Right ventricle myocardium inferior (tissue), 1 donor: ENCODE results near the gene AMY2A. TPM values are rescaled to one million over a fixed set of nuclear protein-coding genes. Genes with fewer than 3 reads are reported as not detected.
"Not testable (repeated sequence)": the region's sequence is repeated elsewhere in the genome, so short reads cannot be mapped to it uniquely, and the experiment has no call there.

Source experiments
- ATAC-seq: fragments of 200-7000 bp; cut with Tn5 transposase; one replicate; pipeline ENCODE4 v1.9.1; 2020; ENCODE audit warnings: mild to moderate bottlenecking, moderate library complexity
- DNase-seq: peaks from one replicate; pipeline ENCODE4 v3.0.0; 2021; ENCODE audit errors: missing footprints
- intact Hi-C: fragments of 100-400 bp; cut with DNase I; formaldehyde crosslinking; loops from one replicate; pipeline ENCODE4 v1.11.0; 2022
- long read RNA-seq: library from polyadenylated mRNA; unstranded; transcript quantifications from one replicate; pipeline ENCODE4 v2.0.0, GENCODE V29; 2021
- total RNA-seq: library from RNA; stranded (reverse); fragmentation: NEBNext Ultra II Directional; extraction: Animal tissue kit (Norgen Biotek cat#: 25700); gene quantifications from one replicate; pipeline ENCODE4 v1.2.1, GENCODE V29; 2021
- donor health status: DM: no; HTN: yes; CAD: no; lungs with severe emphysema.

The AMY2A gene
- not detected for total RNA-seq
- long read RNA-seq, result 0 reads

DNA sequence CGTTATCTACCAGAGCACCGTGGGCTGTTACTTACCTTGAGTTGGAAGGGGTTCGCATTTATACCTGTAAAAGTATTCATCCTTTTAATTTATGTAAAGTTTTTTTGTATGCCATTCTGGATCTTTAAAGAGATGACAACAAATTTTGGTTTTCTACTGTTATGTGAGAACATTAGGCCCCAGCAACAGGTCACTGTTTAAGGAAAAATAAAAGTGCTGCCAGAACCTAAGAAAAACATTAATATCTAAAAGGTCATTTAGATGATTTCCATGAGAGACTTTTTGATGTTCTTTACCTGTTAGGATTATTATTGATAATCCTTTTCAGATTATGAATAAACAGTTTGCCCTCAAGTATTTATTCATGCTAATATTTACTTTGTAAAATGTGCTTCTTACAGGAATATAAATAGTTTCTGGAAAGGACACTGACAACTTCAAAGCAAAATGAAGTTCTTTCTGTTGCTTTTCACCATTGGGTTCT lies at the start of gene AMY2A:
Gene AMY2A (plus strand): TSS at position 434 of the 484 bp plus-strand sequence. CDS start 14 bp downstream, at position 448.
- DNase-seq, ATAC-seq, intact Hi-C loops: not testable (repeated sequence)

DNA sequence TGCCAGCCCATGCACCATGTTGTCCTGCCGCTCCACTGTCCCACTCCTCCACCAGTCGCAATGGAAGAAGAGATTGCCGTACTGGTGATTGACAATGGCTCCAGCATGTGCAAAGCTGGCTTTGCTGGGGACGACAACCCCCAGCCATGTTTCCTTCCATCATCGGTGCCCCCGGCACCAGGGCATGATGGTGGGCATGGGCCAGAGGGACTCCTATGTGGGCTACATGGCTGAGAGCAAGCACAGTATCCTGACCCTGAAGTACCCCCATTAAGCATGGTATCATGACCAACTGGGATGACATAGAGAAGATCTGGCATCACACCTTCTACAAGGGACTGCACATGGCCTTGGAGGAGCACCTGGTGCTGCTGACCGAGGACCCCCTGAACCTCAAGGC lies 47.7 kb upstream of the AMY2A start:
- intact Hi-C loops, result no loop called here
- ATAC-seq, result no peak
- no peak for DNase-seq

DNA sequence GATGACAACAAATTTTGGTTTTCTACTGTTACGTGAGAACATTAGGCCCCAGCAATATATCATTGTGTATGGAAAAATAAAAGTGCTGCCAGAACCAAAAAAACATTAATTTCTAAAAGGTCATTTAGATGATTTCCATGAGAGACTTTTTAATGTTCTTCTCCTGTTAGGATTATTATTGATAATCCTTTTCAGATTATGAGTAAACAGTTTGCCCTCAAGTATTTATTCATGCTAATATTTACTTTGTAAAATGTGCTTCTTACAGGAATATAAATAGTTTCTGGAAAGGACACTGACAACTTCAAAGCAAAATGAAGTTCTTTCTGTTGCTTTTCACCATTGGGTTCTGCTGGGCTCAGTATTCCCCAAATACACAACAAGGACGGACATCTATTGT lies 45.9 kb upstream of the AMY2A start, which contains the start of gene AMY2B:
Gene AMY2B (plus strand): TSS at position 301 of the 400 bp plus-strand sequence. CDS start 14 bp downstream, at position 315.
- ATAC-seq, DNase-seq, intact Hi-C loops: not testable (repeated sequence)

DNA sequence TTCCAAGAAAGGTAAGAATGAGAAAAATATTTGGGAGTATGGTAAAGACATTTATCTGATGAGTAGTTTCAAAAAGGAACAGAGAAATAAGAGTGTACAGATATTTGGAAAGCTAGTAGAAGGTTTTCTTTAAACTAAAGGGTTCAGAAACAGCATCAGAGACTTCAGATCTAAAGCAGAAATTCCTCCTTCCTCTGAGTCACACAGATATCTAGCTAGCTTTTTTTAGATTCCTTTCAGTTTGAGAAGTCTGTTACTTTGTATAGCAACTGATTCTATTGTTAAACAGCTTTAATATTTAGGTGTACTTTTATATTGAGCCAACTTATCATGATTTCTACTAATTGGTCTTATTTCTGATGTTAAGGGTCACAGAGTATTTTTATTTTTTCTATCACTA lies 41.2 kb upstream of the AMY2A start:
- DNase-seq (no peak), ATAC-seq (no peak)
- intact Hi-C loops, result no loop called here

DNA sequence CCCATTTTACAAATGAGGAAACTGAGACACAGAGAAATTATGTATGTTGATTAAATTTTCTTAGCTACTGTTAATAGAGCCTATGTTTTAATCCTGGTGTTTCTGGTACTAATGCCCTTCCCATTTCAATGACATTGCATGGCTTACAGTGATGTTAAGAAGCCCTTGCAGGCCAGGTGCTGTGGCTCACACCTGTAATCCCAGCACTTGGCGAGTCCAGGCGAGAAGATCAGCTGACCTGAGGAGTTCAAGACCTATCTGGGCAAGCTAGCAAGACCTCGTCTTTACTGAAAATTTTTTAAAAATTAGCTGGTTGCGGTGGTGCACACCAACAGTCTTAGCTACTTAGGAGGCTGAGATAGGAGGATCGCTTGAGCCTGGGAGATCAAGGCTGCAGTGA lies 40.4 kb upstream of the AMY2A start:
- intact Hi-C loops, DNase-seq, ATAC-seq: not testable (repeated sequence)

DNA sequence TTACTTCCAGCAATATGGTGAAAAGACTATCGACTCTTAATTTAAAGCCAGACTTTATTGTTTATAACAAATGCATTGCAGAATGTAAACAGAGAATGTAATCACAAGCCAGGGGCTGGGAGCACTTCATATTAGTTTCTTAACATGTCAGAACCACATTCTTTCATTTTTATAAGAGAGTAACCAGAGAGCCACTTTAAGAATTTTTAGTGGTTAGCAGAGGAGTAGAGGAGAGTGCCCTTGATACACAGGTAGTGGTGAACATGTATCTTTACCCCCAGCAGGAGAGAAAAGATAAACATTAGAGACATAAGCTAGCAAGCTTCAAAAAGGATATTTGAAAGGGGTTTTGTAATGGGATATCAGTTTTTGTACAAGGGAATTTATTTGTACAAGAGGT lies 34.8 kb upstream of the AMY2A start:
- ATAC-seq (no peak), DNase-seq (no peak)
- intact Hi-C loops, result no loop called here

DNA sequence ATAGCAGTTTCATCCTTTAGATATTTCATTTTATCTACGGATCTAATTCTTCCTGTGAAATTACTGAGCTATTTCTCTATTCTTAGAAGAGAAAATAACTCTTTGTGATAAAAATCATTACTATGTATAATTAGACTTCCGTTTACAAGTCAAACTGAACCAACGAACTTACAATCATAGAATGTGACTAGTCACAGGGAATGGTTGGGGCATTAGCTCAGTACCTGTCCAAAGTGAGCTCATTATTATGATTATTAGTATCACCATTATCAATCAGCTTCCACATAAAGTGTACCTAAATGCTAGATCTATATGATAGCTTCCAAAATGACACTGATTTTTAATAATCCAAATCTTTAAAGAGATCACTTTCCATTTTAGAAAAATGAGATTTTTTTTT lies 33.3 kb upstream of the AMY2A start:
- DNase-seq, result no peak
- ATAC-seq, result no peak
- intact Hi-C loops, result no loop called here

DNA sequence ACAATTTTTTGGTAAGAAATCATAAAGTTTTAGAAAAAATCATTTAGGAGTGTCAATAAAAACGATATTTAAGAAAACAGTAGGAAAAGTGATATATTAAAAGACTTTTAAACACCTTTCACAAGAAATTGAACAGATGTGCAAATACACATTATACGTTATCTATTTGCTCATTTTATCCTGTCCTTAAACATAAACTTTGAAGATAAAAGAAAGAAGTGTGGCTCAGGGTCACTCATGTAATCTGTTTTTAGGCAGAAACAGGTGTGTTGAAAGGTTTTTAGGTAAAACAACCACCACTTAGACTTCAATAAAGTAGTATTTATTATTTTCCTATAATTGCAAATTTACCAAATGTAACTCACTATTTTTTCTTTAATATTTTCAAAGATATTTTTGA lies 32.7 kb upstream of the AMY2A start:
- no peak for DNase-seq
- intact Hi-C loops, result no loop called here
- ATAC-seq, result no peak

DNA sequence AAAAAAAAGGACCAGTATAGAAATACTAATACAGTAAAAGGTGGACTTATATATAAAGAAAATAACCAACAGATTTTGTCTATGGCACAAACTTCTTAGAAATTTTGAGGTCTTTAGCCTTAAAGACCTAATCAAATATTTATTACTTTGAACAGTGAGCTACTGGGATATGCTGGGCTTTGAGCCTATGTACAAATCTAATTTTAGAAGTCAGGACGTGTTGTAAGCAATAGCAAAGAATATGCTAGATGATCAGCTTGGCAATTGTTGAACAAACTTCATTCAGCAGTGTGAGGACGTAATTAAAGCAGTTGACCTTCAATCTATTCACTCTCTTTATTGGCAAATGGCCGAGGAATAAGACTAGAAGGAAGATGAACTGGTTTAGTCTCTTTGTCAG lies 14.5 kb upstream of the AMY2A start:
- ATAC-seq, DNase-seq, intact Hi-C loops: not testable (repeated sequence)

DNA sequence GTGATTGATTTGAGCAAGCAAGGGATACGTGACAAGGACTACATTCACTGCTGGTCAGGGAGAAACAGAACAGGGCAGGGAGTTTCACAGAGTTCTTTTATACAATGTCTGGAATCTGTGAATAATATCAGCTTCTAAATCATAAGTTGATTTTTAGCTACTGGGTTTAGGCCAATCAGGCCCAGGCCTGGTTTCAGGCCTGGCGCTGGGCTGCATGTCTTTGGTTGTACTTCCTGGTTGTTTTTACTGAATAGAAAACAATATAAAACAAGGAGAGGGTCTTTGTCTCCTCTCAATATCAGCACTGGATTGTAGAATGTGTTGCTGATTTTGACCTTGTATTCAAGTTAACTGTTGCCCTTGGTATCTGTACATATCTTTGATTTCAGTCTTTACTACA lies 865 bp upstream of the AMY2A start:
- DNase-seq (no peak), ATAC-seq (no peak)
- intact Hi-C loops, result no loop called here

DNA sequence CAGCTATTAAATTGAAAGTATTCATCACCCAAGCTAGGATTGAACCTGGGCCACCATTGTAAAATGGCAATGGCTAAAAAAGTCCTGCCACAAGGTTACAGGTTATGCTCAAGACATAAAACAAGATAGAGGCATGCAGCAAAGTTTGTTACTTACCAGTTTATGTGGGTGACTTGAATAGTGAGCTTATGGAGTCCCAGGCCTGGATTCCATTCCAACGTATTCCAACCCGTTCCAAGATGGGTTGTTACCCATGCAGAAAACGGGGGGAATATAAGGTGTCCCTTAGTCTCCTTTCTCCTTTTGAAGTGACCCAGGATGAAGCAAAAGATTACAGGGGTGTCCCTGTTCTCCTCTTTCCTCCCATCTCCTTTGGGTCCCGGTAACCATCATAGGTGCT lies 10.2 kb downstream of the AMY2A start:
- DNase-seq, intact Hi-C loops, ATAC-seq: not testable (repeated sequence)

DNA sequence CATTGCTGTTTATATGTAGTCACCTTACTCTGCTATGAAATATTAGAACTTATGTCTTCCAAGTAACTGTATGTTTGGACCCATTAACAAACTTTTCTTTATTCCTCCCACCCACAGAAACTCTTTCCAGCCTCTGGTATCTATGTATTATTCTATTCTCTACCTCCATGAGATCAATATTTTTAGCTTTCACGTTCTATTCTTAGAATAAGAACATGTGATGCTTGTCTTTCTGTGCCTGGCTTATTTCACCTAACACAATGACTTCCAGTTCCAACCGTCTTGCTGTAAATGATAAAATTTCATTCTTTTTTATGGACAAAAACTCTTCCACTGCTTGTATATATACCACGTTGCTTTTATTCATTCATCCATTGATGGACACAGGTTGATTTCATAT lies 24.0 kb downstream of the AMY2A start:
- DNase-seq, ATAC-seq, intact Hi-C loops: not testable (repeated sequence)

DNA sequence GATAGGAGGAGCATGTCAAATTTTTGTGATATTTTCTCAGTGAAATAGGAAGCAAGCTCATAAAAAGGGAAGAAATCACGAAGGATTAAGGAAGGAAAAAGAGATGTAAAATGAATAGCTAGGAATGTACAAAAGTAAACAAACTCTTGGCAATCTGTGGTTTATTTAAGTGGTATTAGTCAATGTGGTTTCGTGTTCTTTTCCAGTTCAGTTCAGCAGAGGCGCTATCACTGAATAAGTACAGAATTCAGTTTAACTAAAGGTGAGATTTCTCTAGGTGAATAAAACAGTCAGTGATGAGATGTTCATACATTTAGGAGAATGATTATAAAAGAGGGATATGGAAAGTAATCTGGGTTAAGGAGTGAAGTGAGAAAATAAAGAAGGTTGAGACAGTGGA lies 26.7 kb downstream of the AMY2A start:
- intact Hi-C loops, ATAC-seq, DNase-seq: not testable (repeated sequence)

DNA sequence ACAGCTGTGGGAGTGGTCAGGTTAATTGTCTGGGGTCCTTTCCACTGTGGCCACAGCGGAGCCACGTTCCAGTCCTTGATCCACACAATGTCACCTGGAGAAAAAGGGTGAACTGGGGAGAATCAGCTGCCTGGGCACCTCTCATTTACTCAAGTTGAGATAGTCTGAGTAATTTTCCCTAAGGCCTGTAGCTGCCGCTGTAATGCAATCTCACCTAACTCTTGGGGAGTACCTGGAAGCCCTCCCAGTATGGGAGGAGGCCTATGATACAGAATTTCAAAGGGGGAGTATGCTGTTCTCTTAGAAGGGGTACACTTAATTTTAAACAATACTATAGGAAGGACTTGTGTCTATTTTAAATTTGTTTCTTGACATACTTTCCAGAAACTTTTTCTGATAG lies 33.1 kb downstream of the AMY2A start:
- intact Hi-C loops, DNase-seq, ATAC-seq: not testable (repeated sequence)

DNA sequence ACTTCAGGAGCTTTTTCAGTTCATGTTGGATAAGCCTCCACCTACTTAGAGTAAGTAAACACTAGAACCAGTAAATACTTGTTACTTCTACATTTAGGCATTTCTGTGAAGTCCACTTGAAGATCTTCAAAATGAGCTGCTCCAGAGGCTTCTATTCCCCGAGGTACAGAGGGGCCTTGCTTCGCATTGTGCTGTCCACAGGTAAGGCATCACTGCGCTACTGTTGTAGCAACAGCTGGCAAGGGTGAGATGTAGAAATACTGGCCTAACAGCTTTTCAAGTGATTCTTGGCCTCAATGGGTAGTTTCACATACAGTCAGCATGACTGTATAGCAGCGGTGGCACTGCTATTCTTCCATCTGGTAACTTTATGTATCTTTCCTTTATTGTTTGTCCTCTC lies 33.7 kb downstream of the AMY2A start:
- intact Hi-C loops, DNase-seq, ATAC-seq: not testable (repeated sequence)

DNA sequence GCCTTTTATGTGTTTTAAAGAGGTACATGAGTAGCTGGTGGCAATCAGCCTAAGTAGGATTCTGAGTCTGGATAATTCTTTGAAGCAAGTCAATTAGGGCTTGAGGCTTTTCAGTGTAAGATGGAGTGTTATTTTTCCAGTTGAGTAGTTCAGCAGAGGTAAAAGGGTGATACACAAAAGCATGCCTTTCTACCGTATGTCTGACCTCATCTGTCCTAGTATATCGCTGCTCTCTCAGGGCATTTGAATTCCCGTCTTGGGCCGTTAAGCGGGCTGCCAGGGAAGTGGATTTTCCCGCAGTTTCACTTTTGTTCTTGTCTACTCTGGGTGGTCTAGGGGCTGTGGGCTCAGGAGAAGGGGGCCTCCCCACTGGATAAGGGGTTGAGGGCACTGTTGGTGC lies 36.9 kb downstream of the AMY2A start:
- intact Hi-C loops, DNase-seq, ATAC-seq: not testable (repeated sequence)

DNA sequence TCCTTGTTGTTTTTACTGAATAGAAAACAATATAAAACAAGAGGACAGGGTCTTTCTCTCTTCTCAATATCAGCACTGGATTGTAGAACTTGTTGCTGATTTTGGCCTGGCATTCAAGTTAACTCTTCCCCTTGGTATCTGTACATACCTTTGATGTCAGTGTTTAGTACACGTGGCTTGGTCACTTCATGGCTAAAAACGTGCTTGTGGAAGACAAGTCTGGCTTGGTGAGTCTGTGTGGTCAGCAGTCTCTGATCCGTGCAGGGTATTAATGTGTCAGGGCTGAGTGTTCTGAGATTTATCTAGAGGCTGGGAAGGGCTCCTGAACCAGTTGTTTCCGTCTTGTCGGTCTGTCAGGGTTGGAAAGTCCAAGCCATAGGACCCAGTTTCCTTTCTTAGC lies 38.2 kb downstream of the AMY2A start, which contains the start of gene AMY1A:
Gene AMY1A (plus strand): TSS at position 301 of the 400 bp plus-strand sequence. CDS start 571 bp downstream, outside the sequence.
- intact Hi-C loops, DNase-seq, ATAC-seq: not testable (repeated sequence)
